OCI-LY7 (cell line): Measurements from ENCODE around the gene RNGTT.

ENCODE experiments used
- CTCF ChIP-seq: fragments of 200-600 bp; sonication (generic); conservative IDR thresholded peaks from 2 replicates; pipeline ENCODE4 v1.5.1; 2014; ENCODE audit warnings: mild to moderate bottlenecking, antibody characterized with exemption, low read length, moderate library complexity, mixed read lengths
- EZH2phosphoT487 ChIP-seq: fragments of 200-600 bp; sonication (generic); IDR thresholded peaks from 2 replicates; pipeline ENCODE4 v1.6.1; 2018; ENCODE audit warnings: low read depth, borderline replicate concordance, mild to moderate bottlenecking, mixed run types, antibody characterized with exemption, low read length, moderate library complexity, mixed read lengths

- TF ChIP-seq CTCF: no peak
- TF ChIP-seq EZH2phosphoT487: no peak
Measured at GRCh38 chr6:88965691-88966090, 2.3 kb upstream of the RNGTT start.
